ENCODE results near the gene PAX2. TPM values are rescaled to one million over a fixed set of nuclear protein-coding genes. Genes with fewer than 3 reads are reported as not detected.

PAX2 gene
- total and polyA plus RNA-seq, 2 of the 8 experiments (the other 6 are each of a cell fraction or from before 2014, with no cell fraction given): 0.02 TPM; not detected in 1

DNA sequence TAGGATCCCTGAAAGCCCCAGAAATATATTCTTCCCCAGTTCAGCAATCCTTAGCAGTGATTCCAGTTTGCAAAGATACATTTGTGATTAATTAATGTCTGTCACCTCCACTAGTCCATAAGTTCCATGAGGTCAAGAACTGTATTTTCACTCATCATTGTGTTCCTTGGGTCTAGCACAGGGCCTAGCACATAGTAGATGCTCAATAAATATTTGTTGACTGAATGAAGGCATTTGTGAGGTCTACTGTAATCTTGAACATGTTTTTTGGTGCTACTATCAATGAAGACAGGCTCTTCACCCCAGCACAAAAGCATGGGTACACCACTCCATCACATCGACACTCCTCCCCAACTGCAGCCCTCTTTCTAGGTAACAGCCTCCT, 30.8 kb upstream of the PAX2 start:
- no peaks in the 10 kb centered on the region for H3K9me3 ChIP-seq (ENCODE audit: insufficient read depth in 2 of 2, low read depth in 1 of 2, low read length in 1 of 2)
- CTCF ChIA-PET (ENCODE audit: partially characterized antibody): interaction anchor here (1.4 to 5.7 kb wide), 6 partner anchors 14 to 185 kb away, joined by 3 to 44 read pairs (median 6); no protein-coding TSS in a partner anchor
- H3K14ac ChIP-seq (ENCODE audit: insufficient read length): no peak overlapping the region
- no peaks in the 10 kb centered on the region for H3K79me1 ChIP-seq (ENCODE audit: low read depth, low read length)
- H4K5ac ChIP-seq (ENCODE audit: insufficient read length, low read depth, low read length): no peak overlapping the region
- POLR2A ChIA-PET (ENCODE audit: partially characterized antibody): interaction anchor here (0.6 to 1.3 kb wide), 2 partner anchors 9 to 152 kb away, joined by 3 to 7 read pairs; no protein-coding TSS in a partner anchor
- no peak overlapping the region for H2BK20ac ChIP-seq (ENCODE audit: low read length)
- peaks cover 14% of the 10 kb centered on the region; the same call in 1 of the 2 replicates for H3K23me2 ChIP-seq (ENCODE audit: low read depth, low read length)
- no peak overlapping the region for H3K27ac ChIP-seq (ENCODE audit: low read depth, low read length)
- peaks cover 7% of the 10 kb centered on the region in 2 experiments for H4K20me1 ChIP-seq (replicated peaks in 1 of 2; ENCODE audit: control insufficient read depth in 1 of 2, insufficient read depth in 2 of 2, low read length in 2 of 2)
- FAIRE-seq: no peak
- H3K27me3 ChIP-seq (replicated peaks in 1 of 4; ENCODE audit: control insufficient read depth in 3 of 4, extremely low read depth in 1 of 4, insufficient read depth in 3 of 4, low read length in 3 of 4): peaks cover 74 to 93% (median 89%) of the 10 kb centered on the region in 4 experiments
- H4K8ac ChIP-seq (ENCODE audit: extremely low read depth, insufficient read depth, low read length): no peak overlapping the region
- H3K4me3 ChIP-seq (ENCODE audit: extremely low read depth in 1 of 4, insufficient read depth in 2 of 4, low read depth in 3 of 4, low read length in 4 of 4): no peak overlapping the region
- no peak overlapping the region for H2BK15ac ChIP-seq (ENCODE audit: low read length)
- no peak overlapping the region for H2AK5ac ChIP-seq (ENCODE audit: low read depth, low read length)
- H3K23ac ChIP-seq (ENCODE audit: insufficient read length): no peak overlapping the region
- no peak overlapping the region for H2BK120ac ChIP-seq (replicated peaks; ENCODE audit: low read depth, low read length)
- no peak overlapping the region for H2BK12ac ChIP-seq (ENCODE audit: low read depth, low read length)
- no peak overlapping the region for H2AFZ ChIP-seq (ENCODE audit: low read length)
- H3K4me1 ChIP-seq (replicated peaks in 1 of 4; ENCODE audit: control insufficient read depth in 3 of 4, insufficient read depth in 4 of 4, low read length in 3 of 4): peaks cover 0 to 7% (median 4%) of the 10 kb centered on the region in 4 experiments; a peak in 3 of 7 replicates
- no peak overlapping the region for H2BK5ac ChIP-seq (ENCODE audit: low read depth, low read length)
- H3K36me3 ChIP-seq (ENCODE audit: control insufficient read depth in 2 of 4, insufficient read depth in 4 of 4, low read length in 3 of 4): no peaks in the 10 kb centered on the region
- H3K4ac ChIP-seq (replicated peaks; ENCODE audit: insufficient read length, low read depth, low read length): no peak overlapping the region
- peak overlapping the region in 1 of 2 experiments; percentile 73; a peak in 1 of 4 replicates for H3K4me2 ChIP-seq (ENCODE audit: insufficient read depth in 1 of 2, low read depth in 2 of 2, low read length in 2 of 2)
- no peak overlapping the region for H3K9ac ChIP-seq (replicated peaks in 1 of 4; ENCODE audit: extremely low read depth in 1 of 4, low read depth in 3 of 4, low read length in 3 of 4)
- TF ChIP-seq NANOG (IDR thresholded peaks at IDR 0.05; ENCODE audit: insufficient read depth, low read depth, low read length, poor library complexity, severe bottlenecking) (no peak), TAF7 (optimal IDR thresholded peaks at IDR 0.05; ENCODE audit: borderline replicate concordance, low read depth, low read length) (no peak), TBP (IDR thresholded peaks at IDR 0.05; ENCODE audit: low read depth, low read length) (no peak), TEAD4 (IDR thresholded peaks at IDR 0.05; ENCODE audit: low read depth, low read length) (no peak), BCL11A (IDR thresholded peaks at IDR 0.05; ENCODE audit: low read depth in 2 of 2, low read length in 2 of 2) (no peak), RNF2 (IDR thresholded peaks at IDR 0.05; ENCODE audit: borderline replicate concordance, low read depth, low read length, missing control alignments, poor library complexity, severe bottlenecking) (no peak), NRF1 (IDR thresholded peaks at IDR 0.05; ENCODE audit: low read depth, low read length) (no peak), CEBPB (IDR thresholded peaks at IDR 0.05; ENCODE audit: low read depth, low read length) (no peak), KDM5A (IDR thresholded peaks at IDR 0.05; ENCODE audit: low read length) (no peak), SP4 (IDR thresholded peaks at IDR 0.05; ENCODE audit: low read length) (no peak), POU5F1 (IDR thresholded peaks at IDR 0.05; ENCODE audit: low read depth, low read length) (no peak), TCF12 (IDR thresholded peaks at IDR 0.05; ENCODE audit: low read depth, low read length) (no peak), BRCA1 (IDR thresholded peaks at IDR 0.05; ENCODE audit: low read depth, low read length) (no peak)
- TF ChIP-seq, protein P1, sequence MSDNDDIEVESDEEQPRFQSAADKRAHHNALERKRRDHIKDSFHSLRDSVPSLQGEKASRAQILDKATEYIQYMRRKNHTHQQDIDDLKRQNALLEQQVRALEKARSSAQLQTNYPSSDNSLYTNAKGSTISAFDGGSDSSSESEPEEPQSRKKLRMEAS (IDR thresholded peaks at IDR 0.05): no peak
- H3K18ac ChIP-seq (ENCODE audit: extremely low read depth, low read length): no peak overlapping the region
- no peak overlapping the region for H4K91ac ChIP-seq (replicated peaks; ENCODE audit: insufficient read length, low read length)
- no peak overlapping the region for H3K56ac ChIP-seq (replicated peaks; ENCODE audit: insufficient read length, low read depth, low read length)
- WGBS, 2 experiments (ENCODE audit: extremely low coverage in 1 of 2, insufficient coverage in 1 of 2, insufficient read length in 1 of 2, insufficient replicate concordance in 2 of 2, low coverage in 1 of 2, low lambda C conversion rate in 2 of 2, missing lambda C conversion rate in 1 of 2): 73% methylated on average over 1 of the region's 1 CpG; no CpG with 5 or more reads in 1 of the 2 experiments
- no peaks in the 10 kb centered on the region for H3K79me2 ChIP-seq (ENCODE audit: control insufficient read depth in 1 of 2, insufficient read depth in 2 of 2, low read length in 2 of 2)
- DNase-seq (ENCODE audit: low read depth in 1 of 2, low spot score in 2 of 2): no peak

Data from H1 (cell line).